NCI-H748 treated with DMSO at 0.1 percent for 48 hours (cell line): Measurements from ENCODE around the gene GPR15LG.
"Not testable (repeated sequence)": the region's sequence is repeated elsewhere in the genome, so short reads cannot be mapped to it uniquely, and the experiment has no call there.

ENCODE experiments used
- DNase-seq: peaks from one replicate; lab custom pipeline; 2025; lab: John Stamatoyannopoulos, UW

GPR15LG gene

DNA sequence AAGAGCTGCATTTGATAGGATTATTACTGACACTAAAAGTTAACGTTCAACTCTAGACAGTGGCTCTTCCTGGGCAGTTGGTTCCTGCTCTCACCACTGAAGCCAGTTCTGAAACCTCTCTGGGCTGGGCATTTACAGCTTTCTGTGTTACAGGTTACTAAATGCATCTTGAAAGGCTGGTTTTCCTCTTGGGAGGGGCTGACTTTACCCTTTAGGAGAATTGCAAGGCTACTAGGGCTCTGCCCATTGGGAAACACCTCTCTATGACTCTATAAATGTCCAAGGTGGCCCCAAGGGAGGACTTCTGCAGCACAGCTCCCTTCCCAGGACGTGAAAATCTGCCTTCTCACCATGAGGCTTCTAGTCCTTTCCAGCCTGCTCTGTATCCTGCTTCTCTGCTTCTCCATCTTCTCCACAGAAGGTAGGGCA is at the start of gene GPR15LG:
TSS of gene GPR15LG (plus strand) at position 301 of the 429 bp plus-strand sequence. CDS start at position 352, 51 bp downstream.
- DNase-seq, result no peak

DNA sequence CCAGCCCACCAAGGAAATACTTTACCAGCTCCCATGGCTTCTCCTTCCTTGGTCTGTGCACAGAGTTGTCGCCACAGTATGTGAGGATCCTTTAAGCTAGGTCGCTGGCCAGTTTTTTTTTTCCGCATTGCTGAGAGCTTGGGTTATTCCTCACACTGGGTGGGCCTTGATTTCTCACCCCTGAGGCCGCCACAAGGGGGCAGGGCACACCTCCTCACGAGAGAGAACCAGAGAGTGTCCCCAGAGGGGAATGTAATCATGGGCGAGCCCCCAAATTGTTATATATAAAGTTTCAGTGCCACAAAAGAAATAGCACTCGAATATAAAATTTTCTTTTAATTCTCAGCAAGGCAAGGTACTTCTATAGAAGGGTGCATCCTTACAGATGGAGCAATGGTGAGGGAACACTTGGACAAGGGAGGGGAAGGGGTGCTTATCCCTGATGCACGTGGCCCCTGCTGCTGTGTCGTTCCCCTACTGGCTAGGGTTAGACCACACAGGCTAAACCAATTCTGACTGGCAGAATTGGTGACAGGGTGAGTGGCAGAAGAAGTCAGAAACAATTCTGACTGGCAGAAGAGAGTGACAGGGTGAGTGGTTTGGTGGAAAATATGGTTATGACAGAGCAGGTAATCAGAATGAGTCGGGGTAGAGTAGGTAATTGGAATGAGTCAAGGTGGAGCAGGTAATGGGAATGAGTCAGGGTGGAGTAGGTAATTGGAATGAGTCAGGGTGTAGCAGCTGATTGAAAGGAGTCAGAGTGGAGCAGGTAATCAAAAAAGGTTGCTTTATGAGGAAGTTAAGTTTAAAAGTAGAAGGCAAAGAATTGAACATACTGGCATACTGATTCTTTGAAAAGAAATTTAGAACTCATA is 47.5 kb upstream of the GPR15LG start:
- not testable (repeated sequence) for DNase-seq

DNA sequence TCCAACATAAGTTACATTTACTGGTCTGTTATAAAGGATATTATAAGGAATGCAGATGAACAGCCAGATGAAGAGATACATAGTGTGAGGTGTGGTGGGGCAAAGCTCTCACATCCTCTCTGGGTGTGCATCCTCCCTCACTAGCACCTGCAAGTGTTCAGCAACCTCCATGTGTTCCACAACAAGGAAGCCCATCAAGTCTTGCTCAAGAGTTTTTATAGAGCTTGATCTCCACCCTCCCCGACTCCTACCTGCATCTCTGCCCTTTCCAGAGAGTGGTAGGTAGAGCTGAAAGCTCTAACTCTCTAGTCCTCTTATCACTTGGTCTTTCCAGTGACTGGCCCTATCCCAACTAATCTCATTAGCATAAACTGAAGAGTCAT is 46.8 kb upstream of the GPR15LG start:
- no peak for DNase-seq

DNA sequence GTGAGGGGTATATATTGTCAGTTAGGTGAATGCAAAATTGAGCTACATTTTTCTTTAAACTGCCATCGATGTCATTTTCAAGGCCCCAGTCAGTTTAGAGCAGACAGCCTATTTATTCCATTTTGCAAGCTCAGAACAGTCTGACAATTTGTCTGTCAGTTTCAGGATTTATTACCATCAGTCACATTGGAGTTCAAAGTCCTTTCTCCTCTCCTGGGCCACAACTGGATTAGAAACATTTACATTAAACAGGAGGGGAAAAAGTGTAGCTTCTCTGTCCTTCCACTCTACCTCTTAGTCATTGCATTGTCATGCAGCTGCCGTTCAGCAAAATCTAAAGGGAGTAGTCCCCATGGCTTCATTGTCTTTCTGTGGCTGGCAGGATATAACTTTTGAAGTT is 37.8 kb upstream of the GPR15LG start:
- DNase-seq, result no peak

DNA sequence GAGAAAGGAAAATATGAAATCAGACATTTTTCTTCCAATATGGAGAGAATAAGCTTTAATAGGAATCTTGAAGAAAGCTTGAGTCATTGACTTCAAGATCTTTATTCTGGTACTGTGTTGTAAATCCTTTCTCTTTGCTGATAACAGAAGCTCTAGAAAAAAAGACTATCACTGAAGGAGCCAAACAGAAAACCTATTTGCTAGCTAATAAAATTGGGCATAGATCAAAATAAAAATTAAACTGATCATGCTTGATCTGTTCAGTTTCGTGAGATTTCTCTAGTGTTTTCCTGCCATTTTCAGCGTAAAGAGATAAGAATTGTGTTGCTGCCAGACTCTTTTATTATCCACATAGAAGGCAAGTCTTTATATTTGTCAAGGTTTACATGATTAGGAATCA is 35.8 kb upstream of the GPR15LG start:
- no peak for DNase-seq

DNA sequence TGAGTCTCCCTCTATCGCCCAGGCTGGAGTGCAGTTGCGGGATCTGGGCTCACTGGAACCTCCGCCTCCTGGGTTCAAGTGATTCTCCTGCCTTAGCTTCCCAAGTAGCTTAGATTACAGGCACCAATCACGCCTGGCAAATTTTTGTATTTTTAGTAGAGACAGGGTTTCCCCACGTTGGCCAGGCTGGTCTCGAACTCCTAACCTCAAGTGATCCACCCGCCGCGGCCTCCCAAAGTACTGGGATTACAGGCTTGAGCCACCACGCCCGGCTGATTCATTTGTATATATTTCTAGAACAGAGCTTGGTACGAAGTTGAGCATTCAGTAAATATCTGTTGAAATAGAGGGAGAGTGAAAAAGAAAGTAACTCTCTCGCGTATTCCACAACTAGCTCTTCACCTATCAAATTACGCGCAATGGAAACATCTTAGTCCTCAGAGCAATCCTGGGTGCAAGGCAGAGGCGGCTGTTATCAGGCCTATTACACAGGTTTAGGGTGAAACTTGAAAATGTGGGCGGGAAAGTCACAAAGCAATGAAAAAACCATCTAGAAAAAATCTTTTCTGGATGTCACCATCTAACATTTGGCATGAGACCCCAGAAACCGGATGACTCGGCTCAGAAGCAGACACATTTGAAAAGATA is 35.0 kb upstream of the GPR15LG start:
- no peak for DNase-seq

DNA sequence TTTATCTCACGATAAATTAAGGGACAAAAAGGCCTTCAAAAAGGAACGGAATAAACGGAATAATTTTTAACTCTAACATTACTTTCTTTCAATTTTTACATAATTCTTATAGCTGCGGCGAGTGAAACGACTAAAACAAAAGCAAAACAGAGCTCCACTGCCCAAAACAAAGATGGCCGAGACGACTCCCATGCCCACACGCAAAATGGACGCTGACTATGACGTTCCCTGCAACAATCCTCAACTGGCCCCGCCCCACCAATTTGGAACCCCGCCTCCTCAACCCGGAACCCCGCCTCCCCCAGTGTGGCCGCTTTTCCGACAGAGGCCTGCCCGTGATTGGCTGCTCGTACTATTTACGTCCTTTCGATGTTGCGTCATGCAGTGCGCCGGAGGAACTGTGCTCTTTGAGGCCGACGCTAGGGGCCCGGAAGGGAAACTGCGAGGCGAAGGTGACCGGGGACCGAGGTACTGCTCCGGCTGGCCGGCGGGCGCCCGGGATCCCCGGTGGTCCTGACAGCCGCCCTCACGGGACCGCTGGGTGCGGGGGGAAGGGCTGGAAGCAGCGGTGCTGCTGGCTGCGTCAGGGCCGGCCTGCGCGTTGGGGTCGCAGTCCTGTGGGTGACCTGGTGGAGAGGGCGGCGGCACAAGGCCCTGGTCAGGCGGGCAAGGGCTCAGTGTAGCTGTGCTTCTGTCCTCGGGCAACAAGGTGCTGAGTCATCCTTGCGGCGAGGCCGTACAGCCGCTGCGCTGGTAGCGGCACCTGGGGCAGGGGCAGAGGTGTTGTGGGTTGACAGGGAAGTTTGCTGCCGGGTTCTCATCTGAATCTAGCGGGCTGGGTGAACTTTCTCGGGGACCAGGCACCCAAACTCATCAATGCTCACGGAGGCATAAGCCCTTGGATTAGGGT is 34.2 kb upstream of the GPR15LG start, which contains the start of gene GHITM:
TSS of gene GHITM (plus strand) at position 384 of the 910 bp plus-strand sequence. CDS start 1,992 bp downstream, outside the sequence.
- DNase-seq, result peak; percentile 92

DNA sequence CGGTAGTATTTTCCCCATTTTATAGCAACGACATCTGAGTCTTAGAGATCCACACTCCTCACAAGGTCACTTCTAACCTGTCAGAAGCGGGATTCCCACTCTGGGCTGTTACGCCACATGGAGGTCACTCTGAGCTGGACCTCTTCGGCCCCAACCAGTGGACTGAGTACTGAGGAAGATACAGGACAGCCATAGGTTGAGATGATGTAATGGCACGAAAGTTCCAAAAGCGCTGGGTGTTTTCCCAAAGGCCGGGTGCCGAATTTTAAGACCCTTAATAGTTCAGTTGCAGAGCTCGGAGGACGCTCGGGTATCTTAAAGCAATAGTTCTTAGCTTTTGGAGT is 33.6 kb upstream of the GPR15LG start:
- DNase-seq, result no peak

DNA sequence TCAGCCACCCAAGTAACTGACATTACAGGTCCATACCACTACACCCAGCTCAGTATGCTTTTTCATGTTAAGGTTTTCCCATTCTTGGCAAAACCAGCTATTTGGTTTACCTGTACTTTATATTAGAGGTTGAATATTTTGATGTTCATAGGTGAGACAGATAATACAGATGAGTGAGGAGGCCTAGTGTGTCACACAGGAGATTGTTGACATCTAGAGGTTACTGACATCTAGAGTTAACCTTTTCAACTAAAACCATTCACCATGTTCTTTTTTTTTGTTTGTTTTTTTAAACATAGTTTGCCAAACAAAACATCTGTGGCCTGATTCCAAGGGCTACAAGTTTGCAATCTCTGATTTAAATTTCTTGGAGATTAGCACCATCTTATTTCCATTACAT is 26.3 kb upstream of the GPR15LG start:
- DNase-seq, result no peak

DNA sequence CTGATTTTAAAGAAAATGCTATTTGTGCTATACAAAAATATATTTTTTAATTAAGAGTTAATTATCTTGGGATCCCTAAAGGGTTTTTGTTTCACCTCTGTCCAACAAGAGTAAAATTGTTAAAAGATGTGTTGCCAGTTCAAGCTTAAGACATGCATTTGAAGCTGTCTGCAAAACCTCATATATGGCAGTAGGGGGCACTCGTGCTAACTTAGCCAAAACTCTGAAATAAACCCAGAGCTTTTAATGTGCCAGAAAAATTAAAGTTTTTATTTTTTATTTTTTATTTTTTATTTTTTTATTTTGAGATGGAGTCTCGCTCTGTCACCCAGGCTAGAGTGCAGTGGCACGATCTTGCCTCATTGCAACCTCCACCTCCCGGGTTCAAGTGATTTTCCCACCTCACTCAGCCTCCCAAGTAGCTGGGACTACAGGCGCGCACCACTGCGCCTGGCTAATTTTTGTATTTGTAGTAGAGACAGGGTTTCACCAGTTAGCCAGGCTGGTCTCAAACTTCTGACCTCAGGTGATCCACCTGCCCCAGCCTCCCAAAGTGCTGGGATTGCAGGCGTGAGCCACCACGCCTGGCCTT is 25.5 kb upstream of the GPR15LG start:
- not testable (repeated sequence) for DNase-seq

DNA sequence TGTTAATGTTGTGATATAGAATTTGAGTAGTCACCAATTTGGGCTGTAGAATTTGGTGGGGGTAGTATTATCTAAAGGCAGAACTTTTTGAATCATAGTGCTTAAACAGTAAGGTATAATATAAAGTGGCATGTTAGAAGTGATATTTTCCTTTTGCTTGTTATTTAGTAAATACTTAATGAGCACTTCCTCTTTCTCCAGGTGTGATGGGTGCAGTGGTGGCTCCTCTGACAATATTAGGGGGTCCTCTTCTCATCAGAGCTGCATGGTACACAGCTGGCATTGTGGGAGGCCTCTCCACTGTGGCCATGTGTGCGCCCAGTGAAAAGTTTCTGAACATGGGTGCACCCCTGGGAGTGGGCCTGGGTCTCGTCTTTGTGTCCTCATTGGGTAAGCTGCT is 23.7 kb upstream of the GPR15LG start:
- no peak for DNase-seq

DNA sequence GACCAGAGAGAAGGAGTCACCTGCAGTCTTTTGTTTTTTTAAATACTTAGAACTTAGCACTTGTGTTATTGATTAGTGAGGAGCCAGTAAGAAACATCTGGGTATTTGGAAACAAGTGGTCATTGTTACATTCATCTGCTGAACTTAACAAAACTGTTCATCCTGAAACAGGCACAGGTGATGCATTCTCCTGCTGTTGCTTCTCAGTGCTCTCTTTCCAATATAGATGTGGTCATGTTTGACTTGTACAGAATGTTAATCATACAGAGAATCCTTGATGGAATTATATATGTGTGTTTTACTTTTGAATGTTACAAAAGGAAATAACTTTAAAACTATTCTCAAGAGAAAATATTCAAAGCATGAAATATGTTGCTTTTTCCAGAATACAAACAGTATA is 20.8 kb upstream of the GPR15LG start:
- DNase-seq, result no peak

DNA sequence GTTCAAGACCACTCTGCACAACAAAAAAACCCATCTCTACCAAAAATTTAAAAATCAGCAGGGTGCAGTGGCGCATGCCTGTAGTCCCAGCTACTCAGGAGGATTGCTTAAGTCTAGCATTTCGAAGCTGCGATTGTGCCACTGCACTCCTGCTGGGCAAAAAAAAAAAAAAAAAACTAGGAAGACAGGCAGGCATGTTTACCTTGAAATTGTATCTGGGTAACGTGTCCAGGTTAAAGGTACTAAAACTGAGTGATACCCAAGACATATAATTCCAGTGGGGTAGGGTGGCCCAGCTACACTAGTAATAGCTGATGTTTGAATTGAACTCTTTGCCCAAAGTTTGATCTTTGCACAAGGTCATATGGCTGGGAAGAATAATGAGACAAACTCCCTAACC is 18.1 kb upstream of the GPR15LG start:
- DNase-seq, result no peak

DNA sequence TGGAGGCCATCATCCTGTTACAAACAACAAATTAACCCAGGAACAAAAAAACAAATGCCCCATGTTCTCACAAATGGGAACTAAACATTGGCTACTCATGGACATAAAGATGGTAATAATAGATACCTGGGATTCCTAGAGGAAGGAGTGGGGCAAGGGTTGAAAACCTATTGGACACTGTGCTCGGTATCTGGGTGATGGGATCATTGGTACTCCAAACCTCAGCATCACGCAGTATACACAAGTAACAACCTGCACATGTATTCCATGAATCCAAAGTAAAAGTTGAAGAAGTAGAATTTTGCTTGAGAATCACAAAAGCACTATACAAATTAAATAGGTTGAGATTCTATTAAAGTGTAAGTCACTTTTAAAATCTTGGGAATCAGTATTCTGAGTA is 17.6 kb upstream of the GPR15LG start:
- no peak for DNase-seq

DNA sequence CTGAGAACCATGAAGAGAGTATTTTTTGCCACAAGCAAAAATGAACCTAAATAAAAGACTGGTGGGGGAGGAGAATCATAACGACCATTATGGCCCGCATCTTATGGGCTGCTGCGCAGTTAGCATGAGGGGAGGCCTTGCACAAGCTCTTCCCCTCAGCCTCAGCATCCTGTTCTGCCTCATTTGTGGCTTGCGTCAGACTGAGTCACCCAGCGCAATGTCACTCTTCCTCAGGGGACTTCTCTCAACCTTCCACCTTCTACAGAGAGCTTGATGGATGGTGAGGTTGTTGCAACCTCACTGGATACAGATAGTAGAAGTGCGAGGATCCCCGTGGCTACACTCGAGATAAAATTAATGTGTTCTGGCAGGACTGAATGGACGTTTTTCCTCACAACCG is 16.8 kb upstream of the GPR15LG start:
- DNase-seq, result no peak

DNA sequence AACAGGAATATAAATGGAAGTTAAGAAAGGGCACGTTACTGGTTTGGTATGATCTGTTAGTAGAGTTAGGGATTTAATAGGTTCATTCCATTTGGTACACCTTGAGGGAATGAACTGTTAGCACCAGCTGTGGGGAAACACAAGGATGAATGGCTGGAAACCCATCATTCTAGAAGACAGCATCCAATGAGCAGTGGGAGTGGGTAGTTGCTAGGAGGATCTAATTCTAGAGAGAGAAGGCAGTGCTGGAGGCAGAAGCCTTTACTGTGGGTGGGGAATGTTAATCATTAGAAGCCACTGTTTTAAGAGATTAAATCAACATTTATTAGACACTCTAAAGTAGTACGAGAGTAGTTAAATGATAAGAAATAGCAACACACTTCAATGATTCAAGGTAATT is 15.5 kb upstream of the GPR15LG start:
- no peak for DNase-seq

DNA sequence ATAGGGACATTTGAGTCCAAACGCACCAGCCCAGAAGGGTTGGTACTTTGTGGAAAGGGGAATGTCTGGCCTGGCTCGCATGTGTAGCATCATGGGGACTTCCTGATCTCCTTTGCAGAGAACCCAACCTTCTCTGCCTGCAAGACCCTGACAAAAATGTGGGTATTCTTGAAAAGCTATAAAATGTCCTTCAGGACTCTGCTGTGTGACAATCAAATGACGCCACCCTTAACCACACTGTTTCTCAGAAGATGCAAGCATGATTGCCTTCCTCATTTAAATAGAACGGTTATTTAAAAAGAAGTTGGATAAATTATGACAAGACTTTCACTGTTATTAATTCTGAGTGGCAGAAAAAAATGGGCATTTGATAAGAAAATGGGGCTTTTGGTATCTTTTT is 15.1 kb upstream of the GPR15LG start:
- no peak for DNase-seq

DNA sequence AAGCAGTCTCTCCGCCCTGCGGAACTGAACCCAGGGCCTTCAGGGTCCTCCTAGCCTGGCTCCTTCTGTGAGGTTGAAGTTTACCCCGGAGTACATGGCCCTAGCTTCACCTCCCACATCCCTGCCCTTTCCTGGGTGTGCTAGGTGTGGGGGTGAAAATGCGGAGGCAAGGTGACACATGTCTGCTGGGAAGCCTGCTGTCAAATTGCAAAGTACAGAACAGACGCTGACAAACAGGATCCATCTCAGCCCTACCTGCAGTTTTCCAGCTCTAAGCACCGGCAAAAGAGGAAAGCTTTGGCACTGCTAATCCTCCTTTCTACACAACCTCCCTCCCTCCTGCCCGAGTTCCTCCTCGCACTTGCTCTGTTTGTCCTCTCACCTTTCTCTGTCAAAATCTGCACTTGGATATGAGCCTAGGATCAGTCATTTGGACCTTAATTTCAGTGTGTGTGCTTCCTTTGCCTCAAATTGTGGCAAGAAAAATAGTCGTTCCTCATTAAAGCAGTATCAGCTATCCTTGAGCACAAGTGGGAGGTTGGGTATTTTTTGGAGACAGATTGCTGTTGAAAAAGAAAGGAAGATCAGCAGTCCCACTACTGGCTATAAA is 14.4 kb upstream of the GPR15LG start:
- DNase-seq, result no peak

DNA sequence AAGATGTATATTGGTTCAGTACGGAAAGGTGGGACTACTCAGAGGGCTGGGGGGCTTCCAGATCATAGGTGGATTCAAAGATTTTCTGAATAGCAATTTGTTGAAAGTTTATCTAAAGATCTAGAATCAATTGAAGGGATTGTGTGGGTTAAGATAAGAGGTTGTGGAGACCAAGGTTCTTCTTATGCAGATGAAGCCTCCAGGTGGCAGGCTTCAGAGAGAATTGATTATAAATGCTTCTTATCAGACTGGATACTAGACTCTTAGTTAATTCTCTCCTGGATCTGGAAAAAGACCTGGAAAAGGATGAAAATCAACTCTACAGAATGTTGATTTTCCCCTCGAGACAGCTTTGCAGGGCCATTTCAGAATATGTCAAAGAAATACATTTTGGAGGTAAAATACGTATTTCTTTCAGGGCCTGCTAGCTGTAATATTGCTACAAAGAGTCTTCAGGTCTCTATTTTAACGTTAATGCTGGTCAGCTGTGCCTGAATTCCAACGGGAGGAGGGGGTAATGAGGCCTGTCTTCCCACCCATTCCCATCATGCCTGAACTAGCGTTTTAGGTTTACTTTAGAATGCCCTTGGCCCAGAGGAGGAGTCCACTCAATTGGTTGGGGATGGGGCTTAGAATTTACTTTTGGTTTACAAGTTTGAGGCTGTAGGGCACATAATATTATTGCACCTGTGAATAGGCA is 12.8 kb upstream of the GPR15LG start:
- DNase-seq, result no peak

DNA sequence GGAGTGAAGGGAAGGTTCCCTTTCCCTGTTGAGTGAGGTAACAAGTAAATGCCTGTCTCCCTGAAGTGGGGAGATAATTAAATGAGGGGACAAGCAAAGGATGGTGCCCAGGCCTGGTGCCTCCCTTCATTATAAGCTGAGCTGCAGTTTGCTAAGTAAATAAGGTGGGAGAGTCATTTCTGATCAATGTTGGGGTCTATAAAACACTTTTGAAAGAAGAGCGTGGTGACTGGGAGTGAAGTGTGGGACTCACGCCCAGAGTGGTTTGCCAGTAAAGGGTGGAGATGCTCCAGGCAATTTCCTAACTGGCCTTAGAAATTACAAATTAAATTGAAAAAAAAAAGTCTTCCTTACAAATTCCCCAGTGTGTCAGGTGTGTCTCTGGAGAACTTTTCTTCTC is 9.6 kb upstream of the GPR15LG start:
- no peak for DNase-seq

DNA sequence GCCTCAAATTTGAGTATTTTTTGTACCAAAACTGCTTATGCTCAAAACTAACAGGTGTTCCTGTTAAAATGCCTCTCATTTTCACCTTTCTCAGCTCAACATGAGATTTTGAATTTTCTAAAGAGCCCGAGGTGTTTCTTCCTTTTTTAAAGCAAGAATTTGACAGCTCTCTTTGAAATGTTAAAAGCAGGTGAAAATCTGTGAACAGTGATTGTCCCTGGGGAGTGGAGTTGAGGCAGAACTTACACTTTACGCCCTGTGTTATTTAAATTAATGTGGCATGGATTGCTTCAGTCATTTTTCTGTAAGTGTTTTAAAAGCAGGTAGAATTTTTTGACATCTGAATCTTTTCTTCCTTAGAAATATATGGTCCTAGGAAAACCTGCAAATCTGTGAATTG is 9.2 kb upstream of the GPR15LG start:
- no peak for DNase-seq
